GM06990 (cell line): ENCODE results near the gene NT5DC2.

ENCODE experiments used
- DNase-seq: peaks from one replicate; pipeline ENCODE4 v3.0.0-alpha.2; 2011; ENCODE audit not compliant: insufficient read length; ENCODE audit errors: extremely low read depth
- H3K27me3 ChIP-seq: replicated peaks from 2 replicates; pipeline ENCODE4 v1.6.0; 2011; ENCODE audit warnings: low read length; ENCODE audit not compliant: control insufficient read depth, insufficient read depth
- H3K36me3 ChIP-seq: 2 replicates; pipeline ENCODE4 v1.5.1; 2011; ENCODE audit warnings: low read length; ENCODE audit not compliant: control insufficient read depth, insufficient read depth
- H3K4me3 ChIP-seq: replicated peaks from 2 replicates; pipeline ENCODE4 v1.5.1; 2011; ENCODE audit warnings: low read depth, mild to moderate bottlenecking, control low read depth, low read length
- TF ChIP-seq, protein P1 (sequence below): IDR thresholded peaks from 2 replicates; pipeline ENCODE4 v1.5.1; 2011; ENCODE audit warnings: low read length, control low read depth, mild to moderate bottlenecking, inconsistent platforms; ENCODE audit not compliant: insufficient read depth, poor library complexity, severe bottlenecking

Gene NT5DC2

GRCh38 chr3:52477076-52477795 lies 56.4 kb downstream of the NT5DC2 start:
- Histone ChIP-seq H3K36me3 (peaks cover 43% of the 10 kb centered on the region), H3K27me3 (no peaks in the 10 kb centered on the region)
- DNase-seq = no peak

More at GRCh38 chr3:52477076-52477795, 56.4 kb downstream of the NT5DC2 start:
- H3K4me3 ChIP-seq = no peak overlapping the region
- TF ChIP-seq, protein P1, sequence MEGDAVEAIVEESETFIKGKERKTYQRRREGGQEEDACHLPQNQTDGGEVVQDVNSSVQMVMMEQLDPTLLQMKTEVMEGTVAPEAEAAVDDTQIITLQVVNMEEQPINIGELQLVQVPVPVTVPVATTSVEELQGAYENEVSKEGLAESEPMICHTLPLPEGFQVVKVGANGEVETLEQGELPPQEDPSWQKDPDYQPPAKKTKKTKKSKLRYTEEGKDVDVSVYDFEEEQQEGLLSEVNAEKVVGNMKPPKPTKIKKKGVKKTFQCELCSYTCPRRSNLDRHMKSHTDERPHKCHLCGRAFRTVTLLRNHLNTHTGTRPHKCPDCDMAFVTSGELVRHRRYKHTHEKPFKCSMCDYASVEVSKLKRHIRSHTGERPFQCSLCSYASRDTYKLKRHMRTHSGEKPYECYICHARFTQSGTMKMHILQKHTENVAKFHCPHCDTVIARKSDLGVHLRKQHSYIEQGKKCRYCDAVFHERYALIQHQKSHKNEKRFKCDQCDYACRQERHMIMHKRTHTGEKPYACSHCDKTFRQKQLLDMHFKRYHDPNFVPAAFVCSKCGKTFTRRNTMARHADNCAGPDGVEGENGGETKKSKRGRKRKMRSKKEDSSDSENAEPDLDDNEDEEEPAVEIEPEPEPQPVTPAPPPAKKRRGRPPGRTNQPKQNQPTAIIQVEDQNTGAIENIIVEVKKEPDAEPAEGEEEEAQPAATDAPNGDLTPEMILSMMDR = no peak
